Thyroid gland (tissue), 4 donors: Measurements from ENCODE around the gene TNNI2. TPM values are rescaled to one million over a fixed set of nuclear protein-coding genes. Genes with fewer than 3 reads are reported as not detected.

ENCODE experiments used
- DNase-seq, 2 donors: peaks; one replicate each; pipeline ENCODE4 v3.0.0-alpha.2; 2019
- H3K27ac ChIP-seq, 3 donors: fragments of 200-600 bp; sonication (generic); 1 replicate in 2 of 3; 2 replicates in 1 of 3; pipeline ENCODE4 v1.5.1; 2016 to 2019; ENCODE audit warnings: mild to moderate bottlenecking in 1 of 3, moderate library complexity in 1 of 3
- H3K27me3 ChIP-seq: fragments of 200-600 bp; sonication (generic); one replicate; pipeline ENCODE4 v1.5.1; 2019
- H3K36me3 ChIP-seq, 2 donors: fragments of 200-600 bp; sonication (generic); one replicate each; pipeline ENCODE4 v1.5.1; 2016 to 2019
- H3K4me1 ChIP-seq, 2 donors: fragments of 200-600 bp; sonication (generic); one replicate each; pipeline ENCODE4 v1.5.1; 2017 to 2019
- H3K4me3 ChIP-seq, 3 donors: fragments of 200-600 bp; sonication (generic); replicated peaks in 1 of 3; 1 replicate in 2 of 3; 2 replicates in 1 of 3; pipeline ENCODE4 v1.5.1; 2016; ENCODE audit warnings: mild to moderate bottlenecking in 1 of 3
- H3K9me3 ChIP-seq: fragments of 200-600 bp; sonication (generic); one replicate; pipeline ENCODE4 v1.5.1; 2017
- CTCF ChIP-seq, 6 experiments: fragments of 200-600 bp in 3 of 6; fragments of 450-650 bp in 3 of 6; sonication (generic) in 3 of 6; IDR thresholded peaks; one replicate each; pipeline ENCODE4 v1.5.1; 2016 to 2019; ENCODE audit warnings: antibody characterized with exemption in 6 of 6, mild to moderate bottlenecking in 2 of 6, inconsistent platforms in 1 of 6, moderate library complexity in 1 of 6
- POLR2A ChIP-seq, 2 donors: fragments of 450-650 bp; IDR thresholded peaks; one replicate each; pipeline ENCODE4 v1.6.1; 2017; ENCODE audit warnings: antibody characterized with exemption in 2 of 2, mild to moderate bottlenecking in 2 of 2, moderate library complexity in 1 of 2
- WGBS, 2 donors: methylation state at CpG; one replicate each; pipeline ENCODE4 v1.1.5; 2017; 5-methylcytosine and 5-hydroxymethylcytosine counted together
- intact Hi-C: fragments of 100-400 bp; cut with DNase I; formaldehyde crosslinking; loops from one replicate; pipeline ENCODE4 v1.15.1; 2023
- total RNA-seq, 4 donors: library from RNA; depleted of rRNA; stranded (reverse); fragments of >200 nt; gene quantifications; one replicate each; pipeline ENCODE4 v1.2.3, GENCODE V29; 2016

TNNI2 gene
- total RNA-seq, 4 donors from 2014 or later, result not detected

- Histone ChIP-seq H3K4me1 (peaks cover under 1 to 3% of the 10 kb centered on the region in 2 donors), H3K27ac (no peak overlapping the region), H3K9me3 (no peaks in the 10 kb centered on the region), H3K27me3 (no peaks in the 10 kb centered on the region), H3K36me3 (no peaks in the 10 kb centered on the region), H3K4me3 (no peak overlapping the region)
- no peak for DNase-seq
- intact Hi-C loops, result no loop called here
- 59 to 93% methylated on average over 3 to 8 of the region's 11 CpGs for WGBS, 2 donors
- no peak for TF ChIP-seq POLR2A (IDR thresholded peaks at IDR 0.05)
- TF ChIP-seq CTCF (IDR thresholded peaks at IDR 0.05), result no peak
Measured at GRCh38 chr11:1855886-1856265, 17.1 kb downstream of the TNNI2 start.

GRCh38 chr11:1856306-1857005 lies 17.7 kb downstream of the TNNI2 start:
- Histone ChIP-seq H3K9me3 (no peaks in the 10 kb centered on the region), H3K27me3 (no peaks in the 10 kb centered on the region), H3K27ac (no peak overlapping the region), H3K36me3 (no peaks in the 10 kb centered on the region), H3K4me1 (no peaks in the 10 kb centered on the region), H3K4me3 (no peak overlapping the region)
- no peak for TF ChIP-seq CTCF (IDR thresholded peaks at IDR 0.05)
- TF ChIP-seq POLR2A (IDR thresholded peaks at IDR 0.05), result no peak
- WGBS, 2 donors, result 91 to 97% methylated on average over 9 to 10 of the region's 13 CpGs
- no peak for DNase-seq
- intact Hi-C loops, result no loop called here

GRCh38 chr11:1857064-1857463 lies 18.3 kb downstream of the TNNI2 start:
- TF ChIP-seq CTCF (IDR thresholded peaks at IDR 0.05) (no peak), POLR2A (IDR thresholded peaks at IDR 0.05) (no peak)
- Histone ChIP-seq H3K27me3 (no peaks in the 10 kb centered on the region), H3K27ac (no peak overlapping the region), H3K4me3 (no peak overlapping the region), H3K9me3 (no peaks in the 10 kb centered on the region), H3K36me3 (no peaks in the 10 kb centered on the region), H3K4me1 (no peaks in the 10 kb centered on the region)
- 91 to 93% methylated on average over 6 to 7 of the region's 11 CpGs for WGBS, 2 donors
- DNase-seq, result no peak
- intact Hi-C loops, result no loop called here

- DNase-seq, result no peak
- Histone ChIP-seq H3K36me3 (no peaks in the 10 kb centered on the region), H3K9me3 (no peaks in the 10 kb centered on the region), H3K27ac (no peak overlapping the region), H3K4me1 (peaks cover under 1 to 5% of the 10 kb centered on the region in 2 donors), H3K4me3 (no peak overlapping the region), H3K27me3 (no peaks in the 10 kb centered on the region)
- TF ChIP-seq POLR2A (IDR thresholded peaks at IDR 0.05) (no peak), CTCF (IDR thresholded peaks at IDR 0.05) (no peak)
- intact Hi-C loops, result no loop called here
- WGBS, 2 donors, result 76 to 90% methylated on average over 4 to 9 of the region's 9 CpGs
Measured at GRCh38 chr11:1858154-1858553, 19.4 kb downstream of the TNNI2 start.

GRCh38 chr11:1858576-1858975 lies 19.8 kb downstream of the TNNI2 start:
- WGBS, 2 donors, result 94% methylated on average over 5 to 7 of the region's 7 CpGs
- H3K9me3 ChIP-seq, result no peaks in the 10 kb centered on the region
- H3K4me3 ChIP-seq, result no peak overlapping the region
- no peak overlapping the region for H3K27ac ChIP-seq
- H3K27me3 ChIP-seq, result no peaks in the 10 kb centered on the region
- no peak for DNase-seq
- no peaks in the 10 kb centered on the region for H3K36me3 ChIP-seq
- intact Hi-C loops, result no loop called here
- TF ChIP-seq POLR2A (IDR thresholded peaks at IDR 0.05) (no peak), CTCF (IDR thresholded peaks at IDR 0.05) (no peak)
- peaks cover 5 to 10% of the 10 kb centered on the region in 2 donors for H3K4me1 ChIP-seq
